Activated T-cell treated with anti-CD3 and anti-CD28 coated beads for 1 hour (primary cell): Measurements from ENCODE around the gene RRAD.
A peak's percentile ranks its signal among the peaks of the same experiment; 100 is the strongest.

Experiments used
- DNase-seq: peaks from one replicate; pipeline ENCODE4 v3.0.0-alpha.2; 2020; ENCODE audit warnings: low read depth

The RRAD gene

DNA sequence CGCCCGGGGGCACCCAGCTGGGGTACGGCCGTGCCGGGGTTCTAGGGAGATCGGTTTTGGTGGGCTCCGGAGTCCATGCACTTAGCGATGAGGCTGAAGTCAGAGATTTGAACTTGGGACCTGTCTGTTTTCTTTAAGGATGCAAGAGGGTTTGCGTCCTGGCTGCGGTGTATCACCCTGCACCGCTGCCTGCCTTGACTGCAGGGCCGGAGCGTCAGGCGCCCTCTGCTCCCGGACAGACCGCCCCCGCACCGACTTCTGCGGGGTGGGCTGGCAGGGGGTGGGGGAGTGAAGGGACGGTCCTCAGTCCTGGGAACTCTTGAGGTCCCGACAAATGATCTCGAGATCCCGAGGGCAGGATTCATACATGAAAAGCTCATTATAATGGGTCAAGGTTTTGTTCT is 44.3 kb downstream of the RRAD start:
- DNase-seq, result no peak

DNA sequence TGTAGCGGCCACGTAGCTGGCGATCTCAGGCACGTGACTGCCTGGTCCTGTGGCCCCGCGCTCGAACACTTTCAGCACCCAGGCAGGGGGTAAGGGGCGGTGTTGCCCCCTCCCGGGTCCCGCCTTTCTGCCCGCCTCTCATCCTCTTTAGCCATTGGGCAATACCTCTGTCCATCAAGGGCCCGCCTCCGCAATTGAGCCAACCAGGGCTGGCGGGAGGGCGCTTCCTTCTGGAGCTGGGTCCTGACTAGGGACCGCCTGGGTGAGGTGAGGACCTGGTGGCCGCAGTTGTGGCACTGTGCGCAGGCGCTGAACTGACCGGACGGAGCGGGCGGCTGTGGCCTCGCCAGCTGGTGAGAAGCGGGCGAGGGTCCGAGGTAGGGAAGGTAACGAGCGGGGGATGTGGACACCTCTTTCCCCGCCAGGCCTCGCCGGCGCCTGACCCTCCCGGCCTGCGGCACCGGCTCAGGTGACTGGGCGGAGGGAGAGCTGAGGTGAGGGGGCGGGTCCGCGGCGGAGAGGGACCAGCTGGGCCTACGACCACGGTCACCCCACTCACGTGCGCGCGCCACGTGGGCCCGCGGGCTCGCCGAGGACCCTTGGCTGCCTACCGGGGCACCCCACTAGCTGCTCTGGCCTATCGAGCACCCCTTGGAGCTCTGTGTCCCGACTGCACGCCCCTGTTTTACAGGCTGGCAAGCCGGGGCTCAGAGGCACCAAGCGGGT is 44.9 kb downstream of the RRAD start, which contains the start of gene PDP2:
Gene PDP2, plus strand, starts transcription at position 228 of the 726 bp plus-strand sequence. CDS start 3,770 bp downstream, outside the sequence.
- peak; percentile 76 for DNase-seq

DNA sequence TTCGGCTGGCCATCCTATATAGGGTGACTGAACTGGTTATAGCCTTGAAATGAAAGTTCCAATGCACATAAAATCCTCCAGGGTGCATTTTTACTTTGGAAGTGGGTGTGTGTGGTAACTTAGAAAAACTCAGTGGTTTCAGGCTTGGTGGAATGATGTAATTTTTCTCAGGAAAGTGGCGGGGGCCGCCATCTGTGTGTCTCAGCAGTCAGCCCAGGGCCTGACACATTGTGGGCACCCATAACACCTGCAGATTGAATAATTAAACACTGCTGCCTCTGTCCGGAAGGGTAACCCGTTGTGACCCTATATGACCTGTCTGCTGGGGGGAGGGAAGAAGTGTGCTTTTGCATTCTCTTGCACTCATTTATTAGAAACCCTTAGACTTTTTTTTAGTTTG is 47.3 kb downstream of the RRAD start:
- no peak for DNase-seq

DNA sequence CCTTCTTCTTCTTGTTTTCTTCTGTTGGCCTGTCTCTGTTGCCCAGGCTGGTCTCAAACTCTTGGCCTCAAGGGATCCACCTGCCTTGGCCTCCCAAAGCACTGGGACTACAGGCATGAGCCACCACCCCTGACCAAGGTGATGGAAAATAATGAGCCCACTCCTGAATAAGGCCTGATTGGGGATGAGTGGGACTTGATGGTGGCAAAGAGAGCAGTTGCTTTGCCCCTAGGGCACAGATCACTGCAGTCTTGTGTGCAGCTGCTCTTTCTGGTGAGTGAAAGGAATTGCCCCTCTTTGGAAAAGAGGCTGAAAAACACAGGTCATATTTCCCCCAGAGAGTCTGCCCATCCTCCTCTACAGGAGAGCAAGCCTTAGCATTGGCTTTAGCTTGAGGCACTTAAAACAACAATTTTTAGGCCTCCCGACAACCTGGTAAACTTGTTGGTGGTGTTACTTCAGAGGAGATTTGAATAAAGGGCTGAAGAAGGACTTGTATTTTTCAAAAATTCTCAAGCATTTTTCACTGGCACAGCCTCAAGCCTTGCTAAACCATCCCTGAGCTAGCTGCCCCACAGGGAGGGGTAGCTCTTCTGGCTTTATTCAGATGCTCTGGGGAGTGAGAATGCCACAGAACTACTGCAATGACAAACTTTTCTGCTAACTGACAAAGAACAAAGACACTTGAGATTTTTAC is 51.1 kb downstream of the RRAD start:
- no peak for DNase-seq

DNA sequence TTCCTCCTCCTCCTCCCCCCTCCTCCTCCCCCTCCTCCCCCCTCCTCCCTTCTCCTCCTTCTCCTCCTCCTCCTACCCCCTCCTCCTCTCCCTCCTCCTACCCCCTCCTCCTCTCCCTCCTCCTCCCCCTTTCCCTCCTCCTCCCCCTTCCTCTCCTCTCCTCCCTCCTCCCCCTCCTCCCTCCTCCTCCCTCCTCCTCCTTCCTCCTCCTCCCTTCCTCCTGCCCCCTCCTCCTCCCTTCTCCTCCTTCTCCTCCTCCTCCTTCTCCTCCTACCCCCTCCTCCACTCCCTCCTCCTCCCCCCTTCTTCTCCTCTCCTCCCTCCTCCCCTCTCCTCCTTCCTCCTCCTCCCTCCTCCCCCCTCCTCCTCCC is 51.7 kb downstream of the RRAD start:
- no peak for DNase-seq

DNA sequence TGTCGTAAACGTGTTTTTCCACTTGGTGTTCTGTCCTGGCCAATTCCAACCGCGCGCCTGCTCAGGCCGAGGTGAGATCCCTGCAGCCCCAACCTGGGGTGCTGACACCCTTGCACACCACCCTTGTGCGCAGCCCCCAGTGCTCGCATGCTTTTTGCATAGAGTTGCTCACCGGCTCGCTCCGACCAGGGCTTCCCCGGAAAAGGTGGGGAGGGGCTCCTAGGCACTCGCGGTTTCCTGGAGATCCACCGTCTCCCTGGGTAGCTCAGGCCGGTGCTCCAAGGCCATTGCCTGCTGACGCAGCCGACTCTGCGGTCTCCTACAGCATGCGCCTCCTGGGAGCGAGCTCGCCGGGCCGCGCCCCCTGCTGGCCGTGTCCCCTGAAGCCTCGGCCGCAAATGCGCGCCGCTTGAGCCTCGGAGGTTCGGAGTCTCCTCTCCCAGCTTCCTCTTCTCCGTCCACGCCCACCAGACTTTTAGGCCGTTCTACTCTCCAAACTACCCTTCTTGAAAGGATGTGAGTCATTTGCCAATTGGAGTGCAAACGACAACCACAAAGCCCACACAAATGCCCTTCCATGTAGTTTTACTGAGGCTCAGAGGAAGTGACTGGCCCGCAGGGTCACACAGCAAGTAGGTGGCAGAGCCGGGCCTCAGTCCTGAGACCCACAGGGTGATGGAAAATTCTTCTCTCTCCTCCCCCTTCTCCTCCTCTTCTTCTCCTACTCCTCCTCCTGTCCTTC is 52.2 kb downstream of the RRAD start:
- peak; percentile 82 for DNase-seq

DNA sequence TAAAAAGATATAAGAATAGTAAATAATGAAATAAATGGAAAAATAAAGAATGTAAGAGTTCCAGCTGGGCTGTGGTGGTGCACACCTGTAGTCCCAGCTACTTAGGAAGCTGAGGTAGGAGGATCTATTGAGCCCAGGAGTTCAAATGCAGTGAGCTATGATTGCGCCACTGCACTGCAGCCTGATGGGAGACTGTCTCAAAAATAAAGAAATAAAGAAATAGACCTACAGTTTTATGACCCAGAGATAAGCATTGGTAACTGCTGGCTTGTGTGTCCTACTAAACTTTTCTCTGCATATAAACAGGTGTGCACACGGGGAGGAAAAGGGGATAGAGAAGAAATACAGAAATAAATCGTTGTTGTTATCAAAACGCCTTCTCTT is 52.8 kb downstream of the RRAD start:
- no peak for DNase-seq

DNA sequence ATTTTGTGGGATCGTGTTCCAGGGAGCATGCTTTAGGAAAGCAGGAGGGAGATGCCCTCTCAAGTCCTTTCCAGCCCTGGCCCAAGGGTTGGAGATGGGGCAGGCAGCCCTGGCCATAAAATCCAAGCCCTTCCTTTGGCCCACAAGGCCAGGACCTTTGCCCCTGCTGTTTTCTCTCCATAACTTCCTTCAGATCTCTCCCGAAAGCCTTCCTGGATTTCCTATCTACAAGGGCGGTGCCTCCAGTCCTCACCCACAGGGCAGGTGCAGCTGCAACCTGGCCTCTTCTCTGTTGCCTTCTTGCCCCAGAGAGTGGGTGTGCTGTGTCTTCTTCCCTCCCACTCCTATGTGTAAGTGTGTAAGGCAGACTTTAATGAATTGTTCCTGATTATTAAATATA is 53.5 kb downstream of the RRAD start:
- DNase-seq, result no peak
